ENCODE results near the gene RAC2. TPM values are rescaled to one million over a fixed set of nuclear protein-coding genes. Genes with fewer than 3 reads are reported as not detected.

Gene RAC2
- total and polyA plus RNA-seq, 2 experiments from 2014 or later = 9.9 to 10.5 TPM

- H3K36me3 ChIP-seq (replicated peaks; ENCODE audit: insufficient read depth, low read depth) = no peaks in the 10 kb centered on the region
- no peaks in the 10 kb centered on the region for H4K20me1 ChIP-seq (ENCODE audit: insufficient read depth, poor library complexity, severe bottlenecking)
- H3K27me3 ChIP-seq = no peaks in the 10 kb centered on the region
- H3K4me1 ChIP-seq (ENCODE audit: insufficient read depth) = no peaks in the 10 kb centered on the region
- H3K4me3 ChIP-seq = no peak overlapping the region
- H2AFZ ChIP-seq = no peak overlapping the region
- H3K27ac ChIP-seq = no peak overlapping the region
- H3K9me2 ChIP-seq (replicated peaks; ENCODE audit: insufficient read depth) = no peaks in the 10 kb centered on the region
- H3K9me3 ChIP-seq (ENCODE audit: low read depth) = no peaks in the 10 kb centered on the region
- no peak for DNase-seq (ENCODE audit: low spot score)
- no peaks in the 10 kb centered on the region for H3K79me2 ChIP-seq
- H3K4me2 ChIP-seq = no peak overlapping the region
- WGBS (ENCODE audit: low lambda C conversion rate, missing lambda C conversion rate) = 82% methylated on average over 11 of the region's 11 CpGs
- no peak for TF ChIP-seq CTCF (IDR thresholded peaks at IDR 0.05; ENCODE audit: poor library complexity)
- no peak for TF ChIP-seq EZH2phosphoT487 (IDR thresholded peaks at IDR 0.05; ENCODE audit: low read depth, severe bottlenecking, unreplicated experiment)
- TF ChIP-seq EZH2 (IDR thresholded peaks at IDR 0.05; ENCODE audit: borderline replicate concordance) = no peak
Observed at GRCh38 chr22:37267661-37268413, 23.8 kb upstream of the RAC2 start.

DNA sequence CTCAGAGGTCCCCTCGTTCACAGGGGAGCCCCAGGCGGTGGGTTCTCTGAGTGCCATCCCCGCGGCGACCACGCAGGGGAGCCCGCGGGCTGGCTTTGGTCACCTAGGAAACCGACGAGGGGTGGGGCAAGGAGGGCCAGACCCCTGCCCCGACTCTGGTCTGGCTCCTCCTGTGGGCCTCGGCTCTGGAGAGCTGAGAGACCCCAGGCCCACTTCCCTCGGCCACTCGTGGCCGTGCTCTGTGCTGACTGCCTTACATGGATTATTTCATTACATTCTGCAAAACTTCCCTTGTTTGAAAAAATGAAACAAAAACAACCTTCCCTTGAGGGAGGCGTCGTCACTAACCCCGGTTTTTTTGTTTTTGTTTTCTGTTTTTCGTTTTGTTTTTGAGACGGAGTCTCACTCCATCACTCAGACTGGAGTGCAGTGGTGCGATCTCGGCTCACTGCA is 23.1 kb upstream of the RAC2 start:
- peak overlapping the region; percentile 69 for H3K4me2 ChIP-seq
- peak; percentile 68 for DNase-seq (ENCODE audit: low spot score)
- H3K27ac ChIP-seq = no peak overlapping the region

DNA sequence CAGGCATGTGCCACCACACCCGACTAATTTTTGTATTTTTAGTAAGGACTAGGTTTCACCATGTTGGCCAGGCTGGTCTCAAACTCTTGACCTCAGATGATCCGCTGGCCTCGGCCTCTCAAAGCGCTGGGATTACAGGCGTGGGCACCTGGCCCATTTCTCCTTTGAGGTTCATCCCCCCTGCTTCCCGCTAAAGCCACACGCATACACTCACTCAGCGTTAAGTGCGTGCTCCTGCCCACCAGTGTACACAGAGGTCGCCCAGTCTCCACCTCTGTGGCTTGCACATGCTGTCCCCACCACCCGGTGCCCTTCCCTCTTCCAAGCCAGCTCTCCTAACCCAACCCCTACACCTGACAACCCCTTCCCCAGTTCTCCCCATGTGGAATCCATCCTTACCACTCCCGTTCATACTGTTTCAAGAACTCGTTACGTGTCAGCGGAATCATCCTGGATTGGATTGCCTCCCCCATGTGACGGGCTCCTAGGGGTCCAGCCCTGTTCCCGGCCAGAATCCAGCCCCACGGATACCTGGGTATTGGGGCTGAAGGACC is 22.6 kb upstream of the RAC2 start:
- H3K9me3 ChIP-seq (ENCODE audit: low read depth) = no peaks in the 10 kb centered on the region
- no peak overlapping the region for H2AFZ ChIP-seq
- H3K79me2 ChIP-seq = no peaks in the 10 kb centered on the region
- no peaks in the 10 kb centered on the region for H3K9me2 ChIP-seq (replicated peaks; ENCODE audit: insufficient read depth)
- no peak for DNase-seq (ENCODE audit: low spot score)
- H3K27ac ChIP-seq = no peak overlapping the region
- no peak for TF ChIP-seq EZH2phosphoT487 (IDR thresholded peaks at IDR 0.05; ENCODE audit: low read depth, severe bottlenecking, unreplicated experiment)
- no peak for TF ChIP-seq CTCF (IDR thresholded peaks at IDR 0.05; ENCODE audit: poor library complexity)
- no peak for TF ChIP-seq EZH2 (IDR thresholded peaks at IDR 0.05; ENCODE audit: borderline replicate concordance)
- no peaks in the 10 kb centered on the region for H3K27me3 ChIP-seq
- H3K36me3 ChIP-seq (replicated peaks; ENCODE audit: insufficient read depth, low read depth) = no peaks in the 10 kb centered on the region
- peak overlapping the region; percentile 69 for H3K4me2 ChIP-seq
- 65% methylated on average over 18 of the region's 18 CpGs for WGBS (ENCODE audit: low lambda C conversion rate, missing lambda C conversion rate)
- no peak overlapping the region for H3K4me3 ChIP-seq
- H4K20me1 ChIP-seq (ENCODE audit: insufficient read depth, poor library complexity, severe bottlenecking) = no peaks in the 10 kb centered on the region
- no peaks in the 10 kb centered on the region for H3K4me1 ChIP-seq (ENCODE audit: insufficient read depth)

More for the DNA sequence above, 23.1 kb upstream of the RAC2 start:
- Histone ChIP-seq H3K4me3 (no peak overlapping the region), H3K79me2 (no peaks in the 10 kb centered on the region), H3K27me3 (no peaks in the 10 kb centered on the region), H3K9me3 (ENCODE audit: low read depth) (no peaks in the 10 kb centered on the region), H4K20me1 (ENCODE audit: insufficient read depth, poor library complexity, severe bottlenecking) (no peaks in the 10 kb centered on the region), H3K9me2 (replicated peaks; ENCODE audit: insufficient read depth) (no peaks in the 10 kb centered on the region), H3K36me3 (replicated peaks; ENCODE audit: insufficient read depth, low read depth) (no peaks in the 10 kb centered on the region), H3K4me1 (ENCODE audit: insufficient read depth) (no peaks in the 10 kb centered on the region), H2AFZ (peak overlapping the region; percentile 6)
- 25% methylated on average over 22 of the region's 22 CpGs for WGBS (ENCODE audit: low lambda C conversion rate, missing lambda C conversion rate)
- TF ChIP-seq CTCF (IDR thresholded peaks at IDR 0.05; ENCODE audit: poor library complexity) (peak; percentile 77), EZH2phosphoT487 (IDR thresholded peaks at IDR 0.05; ENCODE audit: low read depth, severe bottlenecking, unreplicated experiment) (no peak), EZH2 (IDR thresholded peaks at IDR 0.05; ENCODE audit: borderline replicate concordance) (no peak)
